GM18499 (cell line): ENCODE results near the gene NCDN.
A peak's percentile ranks its signal among the peaks of the same experiment; 100 is the strongest.

ENCODE experiments used
- ATAC-seq: cut with Tn5 transposase; IDR thresholded peaks from one replicate; pipeline ENCODE4 v1.9.1; 2021; ENCODE audit warnings: moderate number of reproducible peaks; ENCODE audit not compliant: insufficient read depth, unreplicated experiment

The NCDN gene, protein sequence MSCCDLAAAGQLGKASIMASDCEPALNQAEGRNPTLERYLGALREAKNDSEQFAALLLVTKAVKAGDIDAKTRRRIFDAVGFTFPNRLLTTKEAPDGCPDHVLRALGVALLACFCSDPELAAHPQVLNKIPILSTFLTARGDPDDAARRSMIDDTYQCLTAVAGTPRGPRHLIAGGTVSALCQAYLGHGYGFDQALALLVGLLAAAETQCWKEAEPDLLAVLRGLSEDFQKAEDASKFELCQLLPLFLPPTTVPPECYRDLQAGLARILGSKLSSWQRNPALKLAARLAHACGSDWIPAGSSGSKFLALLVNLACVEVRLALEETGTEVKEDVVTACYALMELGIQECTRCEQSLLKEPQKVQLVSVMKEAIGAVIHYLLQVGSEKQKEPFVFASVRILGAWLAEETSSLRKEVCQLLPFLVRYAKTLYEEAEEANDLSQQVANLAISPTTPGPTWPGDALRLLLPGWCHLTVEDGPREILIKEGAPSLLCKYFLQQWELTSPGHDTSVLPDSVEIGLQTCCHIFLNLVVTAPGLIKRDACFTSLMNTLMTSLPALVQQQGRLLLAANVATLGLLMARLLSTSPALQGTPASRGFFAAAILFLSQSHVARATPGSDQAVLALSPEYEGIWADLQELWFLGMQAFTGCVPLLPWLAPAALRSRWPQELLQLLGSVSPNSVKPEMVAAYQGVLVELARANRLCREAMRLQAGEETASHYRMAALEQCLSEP

DNA sequence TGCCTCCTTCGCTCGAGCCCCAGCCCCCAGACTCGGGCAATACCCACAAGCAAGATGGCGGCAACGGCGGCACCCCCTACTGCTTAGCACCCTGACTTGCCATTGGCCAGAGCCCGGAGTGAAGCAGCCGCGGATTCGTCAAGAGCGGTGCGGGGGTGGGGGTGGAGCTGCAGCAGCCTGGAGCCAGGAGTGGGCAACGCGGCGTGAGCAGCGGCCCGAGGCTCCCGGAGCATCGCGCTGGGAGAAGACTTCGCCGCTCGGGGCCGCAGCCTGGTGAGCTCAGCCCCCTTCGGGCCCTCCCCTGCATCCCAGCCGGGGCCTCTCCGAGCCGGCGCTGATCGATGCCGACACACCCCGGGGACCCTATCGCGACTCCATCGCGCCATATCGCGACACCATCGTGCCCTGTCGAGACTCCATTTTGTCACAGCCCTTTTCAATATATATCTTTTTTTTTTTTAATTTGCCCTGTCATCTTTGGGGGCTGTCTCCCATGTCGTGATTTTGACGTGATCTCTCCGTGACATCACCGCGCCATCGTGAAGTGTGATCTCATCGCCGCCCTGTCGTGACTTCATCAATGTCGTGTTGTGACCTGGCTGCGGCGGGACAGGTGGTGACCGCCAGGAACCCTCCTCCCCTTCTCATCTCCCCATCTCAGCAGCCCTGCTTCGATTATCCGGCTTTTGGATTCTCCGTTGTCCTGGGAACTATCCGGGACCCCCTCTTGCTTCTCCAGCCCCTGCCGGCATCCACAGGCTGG, at the start of gene NCDN:
NCDN (plus strand) TSS at position 189 of the 763 bp plus-strand sequence; CDS start at position 581, 392 bp downstream.
- peak; percentile 40 for ATAC-seq

GRCh38 chr1:35507947-35508346, 49.7 kb upstream of the NCDN start:
- ATAC-seq = no peak

- ATAC-seq = no peak
These were observed 48.0 kb upstream of the NCDN start for GRCh38 chr1:35509558-35509957.

- no peak for ATAC-seq
These were observed 46.3 kb upstream of the NCDN start for GRCh38 chr1:35511305-35511704.

GRCh38 chr1:35518183-35518582, 39.4 kb upstream of the NCDN start:
- ATAC-seq = no peak

DNA sequence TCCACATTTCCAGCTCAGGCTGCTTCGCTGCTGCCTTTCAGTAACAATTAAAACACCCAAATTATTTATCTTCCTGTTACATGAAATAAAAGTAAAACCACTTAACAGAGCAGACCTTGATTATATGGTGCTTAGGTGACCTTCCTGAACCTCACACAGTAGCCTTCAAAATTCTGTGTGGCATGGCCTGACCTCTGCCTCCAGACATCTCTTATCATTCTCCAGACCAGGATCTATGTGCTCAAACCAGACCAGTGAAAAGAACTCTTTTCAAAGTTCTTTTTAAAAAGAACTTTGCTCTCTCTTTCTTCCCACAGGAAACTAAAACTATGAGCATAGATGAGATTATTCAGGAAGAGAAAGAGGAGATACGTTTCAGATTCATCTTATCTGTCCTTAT, 38.2 kb upstream of the NCDN start:
- ATAC-seq = no peak

GRCh38 chr1:35524106-35524505, 33.5 kb upstream of the NCDN start:
- ATAC-seq = no peak

- ATAC-seq = no peak
These were observed 27.4 kb upstream of the NCDN start for GRCh38 chr1:35530168-35530567.

- no peak for ATAC-seq
These were observed 26.7 kb upstream of the NCDN start for GRCh38 chr1:35530946-35531345.

- ATAC-seq = no peak
These were observed 26.2 kb upstream of the NCDN start for GRCh38 chr1:35531368-35531767.

DNA sequence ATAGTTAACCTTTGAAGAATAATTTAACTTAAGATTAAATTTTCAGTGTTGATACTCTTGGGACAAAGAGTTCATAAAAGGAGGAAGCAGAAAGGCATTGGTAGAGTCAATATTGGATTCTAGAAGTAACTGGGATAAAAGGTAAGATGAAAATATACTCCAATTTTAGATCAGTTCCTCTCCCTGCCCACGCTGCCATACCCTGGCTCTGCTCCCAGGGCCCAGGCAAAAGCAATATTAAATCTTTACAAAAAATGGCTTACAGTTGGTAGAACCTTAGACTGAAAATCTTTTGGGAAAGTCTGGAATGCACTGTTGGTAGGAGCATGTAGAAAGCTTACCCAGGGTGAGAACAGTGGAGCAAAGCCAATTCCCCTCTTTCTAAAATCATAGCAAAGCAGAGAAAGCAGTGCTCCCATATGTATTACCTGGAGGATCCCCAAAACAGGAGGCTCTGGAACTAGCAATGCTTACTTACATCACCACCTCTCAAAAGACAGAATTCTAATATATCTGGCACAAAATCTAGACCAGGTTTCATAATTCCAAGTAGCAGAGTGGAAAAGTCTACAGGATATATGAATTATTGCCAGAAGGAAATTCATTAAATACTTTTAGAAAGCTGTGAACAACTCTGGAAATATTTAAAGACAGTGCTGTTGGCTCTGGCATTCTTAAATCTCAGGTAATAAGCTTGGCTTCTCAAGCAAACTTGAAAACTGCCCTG, 24.9 kb upstream of the NCDN start:
- no peak for ATAC-seq

- no peak for ATAC-seq
These were observed 24.0 kb upstream of the NCDN start for GRCh38 chr1:35533586-35533985.

DNA sequence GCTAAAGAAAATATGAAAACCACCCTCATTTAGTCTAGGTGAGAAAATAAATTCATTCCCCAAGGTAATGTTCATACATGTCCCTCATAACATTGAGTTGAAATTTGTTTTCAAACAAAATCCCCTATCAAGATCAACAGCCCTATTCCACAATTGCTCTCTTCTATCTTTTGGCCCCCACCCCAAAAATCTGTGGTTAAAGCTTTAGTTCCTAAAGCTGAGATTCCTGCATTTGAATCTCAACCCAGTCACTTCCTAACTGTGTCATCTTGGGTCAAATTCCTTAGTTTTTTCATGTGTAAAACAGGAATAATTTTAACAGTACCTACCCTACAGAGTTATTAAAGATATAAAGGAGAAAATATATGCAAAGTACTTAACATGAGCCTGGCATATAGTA, 22.4 kb upstream of the NCDN start:
- no peak for ATAC-seq

GRCh38 chr1:35536556-35537162, 20.9 kb upstream of the NCDN start:
- no peak for ATAC-seq

DNA sequence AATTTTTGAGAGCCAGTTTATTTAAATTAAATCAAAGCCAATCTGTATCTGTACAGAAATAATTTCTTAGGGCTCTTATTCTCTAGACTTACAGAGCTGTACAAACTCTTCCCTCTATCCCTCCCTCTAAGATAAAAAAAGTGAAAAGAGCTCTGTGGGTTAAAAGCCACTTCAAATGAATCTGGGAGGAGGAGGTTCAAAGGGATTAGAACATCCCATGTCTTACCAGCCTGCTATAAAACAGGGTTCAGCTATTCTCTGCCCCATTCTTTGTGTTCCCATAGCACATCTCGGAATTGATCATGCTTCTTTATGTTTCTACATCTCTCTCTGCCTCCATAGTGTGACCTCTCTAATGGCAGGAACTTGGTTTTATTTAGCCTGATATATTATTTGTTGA, 19.8 kb upstream of the NCDN start:
- no peak for ATAC-seq

DNA sequence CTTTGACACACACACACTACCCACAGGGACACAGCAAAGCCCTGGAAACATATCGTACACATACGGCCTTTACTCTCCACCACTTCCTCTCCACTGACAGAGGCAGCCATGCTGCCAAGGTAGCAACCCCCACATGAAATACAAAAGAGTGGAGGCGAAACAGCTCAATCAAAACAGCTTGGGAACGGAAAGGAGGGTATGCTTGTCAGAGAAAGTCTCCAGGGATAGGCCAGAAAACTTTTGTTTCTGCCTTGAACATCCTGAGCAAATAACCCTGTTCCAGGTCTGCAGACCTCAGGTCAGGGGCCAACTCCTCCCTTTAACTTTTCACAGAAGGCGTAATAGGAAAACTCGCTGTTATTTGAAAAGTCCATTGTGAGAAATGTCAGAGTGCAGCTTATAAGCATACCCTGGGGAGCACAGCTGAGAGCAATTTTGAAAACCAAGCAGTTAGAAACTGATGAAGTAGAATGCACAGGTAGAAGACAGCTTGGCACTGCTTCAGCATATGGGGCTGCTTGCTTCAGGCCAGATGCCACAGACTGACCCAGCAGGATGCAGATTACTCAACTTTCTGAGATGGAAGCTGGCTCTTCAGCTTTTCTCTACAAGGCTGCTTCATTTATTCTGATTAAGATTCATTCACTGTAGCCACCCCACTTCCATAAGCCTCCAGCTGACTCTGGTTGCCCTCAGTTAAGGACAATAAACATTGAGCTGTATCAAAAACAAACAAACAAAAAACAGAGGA, 18.4 kb upstream of the NCDN start:
- ATAC-seq = no peak

- ATAC-seq = no peak
These were observed 17.8 kb upstream of the NCDN start for GRCh38 chr1:35539824-35540261.

- no peak for ATAC-seq
These were observed 12.6 kb upstream of the NCDN start for GRCh38 chr1:35544976-35545375.

DNA sequence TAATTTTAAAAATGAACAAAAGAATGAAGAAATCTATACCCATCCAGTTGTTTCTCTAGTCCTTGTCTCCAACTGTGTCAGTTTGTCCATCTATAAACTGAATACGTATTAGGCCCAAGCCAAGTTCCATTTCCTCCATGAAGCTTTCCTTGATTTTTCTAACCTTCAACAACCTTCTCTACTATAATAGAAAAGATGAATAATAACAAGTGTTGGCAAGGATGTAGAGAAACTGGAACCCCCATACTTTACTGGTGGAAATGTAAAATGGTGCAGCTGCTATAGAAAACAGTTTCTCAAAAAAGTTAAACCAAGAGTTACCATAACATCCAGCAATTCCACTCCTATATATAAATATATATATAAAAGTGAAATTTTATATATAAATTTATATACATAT, 11.0 kb upstream of the NCDN start:
- no peak for ATAC-seq
